CD4-positive, alpha-beta T cell (primary cell): ENCODE results near the gene ANKHD1. TPM values are rescaled to one million over a fixed set of nuclear protein-coding genes. Genes with fewer than 3 reads are reported as not detected.

Experiments used
- ATAC-seq: fragments of 200-7000 bp; cut with Tn5 transposase; one replicate; pipeline ENCODE4 v1.10.0; 2022; ENCODE audit warnings: mild to moderate bottlenecking; ENCODE audit not compliant: poor library complexity
- CTCF ChIA-PET: fragments of 350-600 bp; sonication (Branson Sonifier 250); formaldehyde crosslinking; loops from one replicate; lab custom pipeline; 2021; ENCODE audit warnings: antibody characterized with exemption, inconsistent platforms; lab: Charles Lee
- POLR2A ChIA-PET: fragments of 350-600 bp; sonication (Branson Sonifier 250); formaldehyde crosslinking; loops from one replicate; lab custom pipeline; 2021; ENCODE audit warnings: antibody characterized with exemption, inconsistent platforms; lab: Charles Lee
- DNase-seq, 14 experiments: peaks; one replicate each; pipeline ENCODE4 v3.0.0-alpha.2; 2013 to 2020; ENCODE audit warnings: mixed read lengths in 2 of 14
- H3K27ac ChIP-seq, 2 donors: one replicate each; pipeline versions ENCODE4 v1.5.1 to v1.7.0; 2013; ENCODE audit warnings: low read length in 2 of 2, low read depth in 1 of 2, mild to moderate bottlenecking in 1 of 2
- H3K27me3 ChIP-seq, 2 experiments: 1 replicate in 1 of 2; 2 replicates in 1 of 2; pipeline versions ENCODE4 v1.6.1 to v1.7.0; 2013; ENCODE audit warnings: low read length in 2 of 2, control low read depth in 1 of 2, mild to moderate bottlenecking in 1 of 2, moderate library complexity in 1 of 2; ENCODE audit not compliant: insufficient read depth in 2 of 2, control insufficient read depth in 1 of 2
- H3K36me3 ChIP-seq: one replicate; pipeline ENCODE4 v1.6.1; 2013; ENCODE audit warnings: low read length, control low read depth; ENCODE audit not compliant: insufficient read depth
- H3K4me1 ChIP-seq: one replicate; pipeline ENCODE4 v1.6.1; 2013; ENCODE audit warnings: low read length, control low read depth; ENCODE audit not compliant: insufficient read depth
- H3K4me3 ChIP-seq: one replicate; pipeline ENCODE4 v1.5.1; 2013; ENCODE audit warnings: mild to moderate bottlenecking, low read length, moderate library complexity
- H3K9me3 ChIP-seq, 2 experiments: 1 replicate in 1 of 2; 2 replicates in 1 of 2; pipeline versions ENCODE4 v1.6.1 to v1.7.0; 2013; ENCODE audit warnings: low read length in 2 of 2, mild to moderate bottlenecking in 2 of 2, control low read depth in 1 of 2, moderate library complexity in 1 of 2; ENCODE audit not compliant: control insufficient read depth in 1 of 2, insufficient read depth in 1 of 2
- H3K27ac Mint-ChIP-seq: one replicate; pipeline ENCODE4 v1.8.0; 2020; ENCODE audit warnings: mixed read lengths
- H3K27me3 Mint-ChIP-seq: one replicate; pipeline ENCODE4 v1.8.0; 2021; ENCODE audit warnings: mixed read lengths
- H3K36me3 Mint-ChIP-seq: one replicate; pipeline ENCODE4 v1.8.0; 2021; ENCODE audit warnings: low read depth, mixed read lengths
- H3K4me1 Mint-ChIP-seq: one replicate; pipeline ENCODE4 v1.8.0; 2021; ENCODE audit warnings: low read depth, mixed read lengths
- H3K4me3 Mint-ChIP-seq: one replicate; pipeline ENCODE4 v1.8.0; 2020; ENCODE audit warnings: mild to moderate bottlenecking, mixed read lengths
- H3K9me3 Mint-ChIP-seq: one replicate; pipeline ENCODE4 v1.8.0; 2020; ENCODE audit warnings: mixed read lengths
- intact Hi-C, 2 experiments: fragments of 100-400 bp; cut with DNase I in 1 of 2; cut with micrococcal nuclease in 1 of 2; formaldehyde crosslinking; loops; one replicate each; pipeline versions ENCODE4 v1.15.1 to v1.9.0; 2023 to 2025; cut with DNase I, micrococcal nuclease
- total RNA-seq, 174 experiments: library from RNA in 2 of 174; stranded (reverse) in 2 of 174; gene quantifications; one replicate each; pipeline ENCODE4 v1.2.3 and lab custom pipeline; 2021 to 2026
- TF ChIP-seq, protein P1 (sequence below): fragments of 200-600 bp; IDR thresholded peaks from one replicate; pipeline ENCODE4 v1.8.0; 2022; ENCODE audit warnings: antibody characterized with exemption, mild to moderate bottlenecking

ANKHD1 gene
- total RNA-seq, 2 experiments from 2014 or later = 202 to 212 TPM

GRCh38 chr5:140545606-140546005 lies 144.0 kb downstream of the ANKHD1 start:
- CTCF ChIA-PET = interaction anchor here (0.6 to 0.7 kb wide), 2 partner anchors 8 to 685 kb away, joined by 3 read pairs; no protein-coding TSS in a partner anchor
- Mint-ChIP-seq H3K9me3 (no peaks in the 10 kb centered on the region), H3K36me3 (peaks cover 82% of the 10 kb centered on the region), H3K27me3 (no peaks in the 10 kb centered on the region), H3K4me3 (no peak overlapping the region), H3K4me1 (peaks cover 32% of the 10 kb centered on the region), H3K27ac (peak overlapping the region; percentile 96)
- no peaks in the 10 kb centered on the region for H3K9me3 ChIP-seq
- H3K4me3 ChIP-seq = no peak overlapping the region
- H3K27me3 ChIP-seq = no peaks in the 10 kb centered on the region
- TF ChIP-seq, protein P1, sequence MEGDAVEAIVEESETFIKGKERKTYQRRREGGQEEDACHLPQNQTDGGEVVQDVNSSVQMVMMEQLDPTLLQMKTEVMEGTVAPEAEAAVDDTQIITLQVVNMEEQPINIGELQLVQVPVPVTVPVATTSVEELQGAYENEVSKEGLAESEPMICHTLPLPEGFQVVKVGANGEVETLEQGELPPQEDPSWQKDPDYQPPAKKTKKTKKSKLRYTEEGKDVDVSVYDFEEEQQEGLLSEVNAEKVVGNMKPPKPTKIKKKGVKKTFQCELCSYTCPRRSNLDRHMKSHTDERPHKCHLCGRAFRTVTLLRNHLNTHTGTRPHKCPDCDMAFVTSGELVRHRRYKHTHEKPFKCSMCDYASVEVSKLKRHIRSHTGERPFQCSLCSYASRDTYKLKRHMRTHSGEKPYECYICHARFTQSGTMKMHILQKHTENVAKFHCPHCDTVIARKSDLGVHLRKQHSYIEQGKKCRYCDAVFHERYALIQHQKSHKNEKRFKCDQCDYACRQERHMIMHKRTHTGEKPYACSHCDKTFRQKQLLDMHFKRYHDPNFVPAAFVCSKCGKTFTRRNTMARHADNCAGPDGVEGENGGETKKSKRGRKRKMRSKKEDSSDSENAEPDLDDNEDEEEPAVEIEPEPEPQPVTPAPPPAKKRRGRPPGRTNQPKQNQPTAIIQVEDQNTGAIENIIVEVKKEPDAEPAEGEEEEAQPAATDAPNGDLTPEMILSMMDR = no peak
- no peak overlapping the region for H3K27ac ChIP-seq
- H3K36me3 ChIP-seq = peaks cover 40% of the 10 kb centered on the region
- POLR2A ChIA-PET = interaction anchor here (0.6 to 4.3 kb wide), 3 partner anchors 12 to 1896 kb away, joined by 3 to 87 read pairs (median 3); partner anchors contain the start of genes APBB3, SLC35A4 and SRA1
- H3K4me1 ChIP-seq = peaks cover 31% of the 10 kb centered on the region
- intact Hi-C loops = loop anchor here (2.0 to 5.0 kb wide), 4 partner anchors 92 to 167 kb away; partner anchors contain the start of genes ANKHD1 (in 2 of the 2) and TMCO6 (in 2 of the 2)
- ATAC-seq (no peak), DNase-seq (no peak)

- peaks cover 31% of the 10 kb centered on the region for H3K4me1 ChIP-seq
- no peaks in the 10 kb centered on the region for H3K27me3 ChIP-seq
- Mint-ChIP-seq H3K9me3 (no peaks in the 10 kb centered on the region), H3K27ac (peak overlapping the region; percentile 96), H3K27me3 (no peaks in the 10 kb centered on the region), H3K4me3 (peak overlapping the region; percentile 96), H3K4me1 (peaks cover 38% of the 10 kb centered on the region), H3K36me3 (peaks cover 81% of the 10 kb centered on the region)
- ChIA-PET CTCF (interaction anchor here (0.7 to 3.5 kb wide), 21 partner anchors 9 to 175 kb away, joined by 3 to 22 read pairs (median 4); partner anchors contain the start of genes APBB3, CD14, IK and NDUFA2), POLR2A (interaction anchor here (0.6 to 5.0 kb wide), 20 partner anchors 9 to 773 kb away, joined by 3 to 87 read pairs (median 10); partner anchors contain the start of genes ANKHD1, APBB3, CD14 and HARS1)
- peak overlapping the region; percentile 79 for H3K4me3 ChIP-seq
- TF ChIP-seq, protein P1 = no peak
- no peaks in the 10 kb centered on the region for H3K9me3 ChIP-seq
- H3K27ac ChIP-seq = peak overlapping the region; percentile 88 to 89
- peaks cover 40% of the 10 kb centered on the region for H3K36me3 ChIP-seq
- peak; percentile 0 for ATAC-seq
- intact Hi-C loops = loop anchor here (1.0 to 5.0 kb wide), 5 partner anchors 17 to 165 kb away; partner anchors contain the start of genes ANKHD1 (in 2 of the 2), TMCO6 (in 2 of the 2), APBB3 (in 1 of the 2) and SLC35A4 (in 1 of the 2)
- peak in 1 of 14 experiments; percentile 48 for DNase-seq
These were observed 145.3 kb downstream of the ANKHD1 start for GRCh38 chr5:140546851-140547507.

DNA sequence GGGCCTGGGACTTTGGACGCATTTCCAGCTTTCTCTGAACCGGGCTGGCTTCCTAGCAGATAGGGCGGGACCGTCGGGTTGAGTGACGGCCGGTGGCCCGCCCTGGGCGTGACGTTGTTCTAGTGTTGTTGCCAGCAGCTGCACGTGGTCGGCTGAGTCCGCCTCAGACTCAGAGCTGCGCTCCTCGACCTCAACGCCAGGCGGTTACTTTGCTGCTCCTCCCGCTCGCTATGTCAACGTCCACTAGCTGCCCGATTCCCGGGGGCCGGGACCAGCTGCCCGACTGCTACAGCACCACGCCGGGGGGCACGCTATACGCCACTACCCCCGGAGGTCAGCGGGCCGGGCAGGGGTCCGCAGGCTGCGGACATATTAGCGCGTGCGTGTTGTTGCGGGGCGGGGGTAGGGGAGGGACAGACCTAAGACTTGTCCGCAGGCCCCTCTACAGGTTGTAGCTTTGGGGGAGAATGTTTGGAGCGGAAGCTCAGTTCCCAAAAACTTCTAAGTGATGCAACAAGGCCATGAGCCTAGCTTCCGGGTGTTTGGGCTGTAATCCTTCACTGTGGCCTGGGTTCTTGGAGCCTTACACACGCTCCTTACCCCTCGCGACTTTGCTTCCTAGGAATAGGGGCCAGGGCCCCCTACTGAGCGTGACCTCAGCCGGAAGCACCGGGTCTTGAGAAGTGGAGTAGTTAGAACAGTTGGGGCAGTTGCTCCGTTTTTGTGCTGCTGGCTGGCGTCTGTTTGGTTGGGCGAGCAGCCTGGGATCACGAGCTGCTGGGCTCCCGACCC lies 146.1 kb downstream of the ANKHD1 start, which contains the start of gene EIF4EBP3:
Gene EIF4EBP3 (plus strand): TSS at position 155 of the 792 bp plus-strand sequence. CDS start 76 bp downstream, at position 231.
- Histone ChIP-seq H3K27ac (peak within 1 kb of the TSS; percentile 88 to 89), H3K4me1 (peaks cover 31% of the 10 kb centered on the region), H3K4me3 (peak within 1 kb of the TSS; percentile 79), H3K9me3 (no peaks in the 10 kb centered on the region), H3K27me3 (no peaks in the 10 kb centered on the region), H3K36me3 (peaks cover 41% of the 10 kb centered on the region)
- Mint-ChIP-seq H3K27ac (peak within 1 kb of the TSS; percentile 96), H3K36me3 (peaks cover 77% of the 10 kb centered on the region), H3K4me1 (peaks cover 38% of the 10 kb centered on the region), H3K27me3 (no peaks in the 10 kb centered on the region), H3K9me3 (no peaks in the 10 kb centered on the region), H3K4me3 (peak within 1 kb of the TSS; percentile 96)
- ChIA-PET POLR2A (interaction anchor here (0.6 to 5.0 kb wide), 27 partner anchors 8 to 773 kb away, joined by 3 to 87 read pairs (median 7); partner anchors contain the start of genes ANKHD1, APBB3, CD14 and HARS1), CTCF (interaction anchor here (0.7 to 3.5 kb wide), 22 partner anchors 9 to 175 kb away, joined by 3 to 22 read pairs (median 4); partner anchors contain the start of genes APBB3, CD14, IK and NDUFA2)
- ATAC-seq = peak; percentile 97
- TF ChIP-seq, protein P1 = peak; percentile 72
- intact Hi-C loops = loop anchor here (1.0 to 5.0 kb wide), 6 partner anchors 17 to 165 kb away; partner anchors contain the start of genes ANKHD1 (in 2 of the 2), APBB3 (in 2 of the 2), SLC35A4 (in 2 of the 2) and TMCO6 (in 2 of the 2)
- DNase-seq = peak; percentile 79 to 95 (median 86)
